Right hindlimb (tissue), 1 donor: ENCODE results near the gene MAST2.
A peak's percentile ranks its signal among the peaks of the same experiment; 100 is the strongest.
"Not testable (repeated sequence)": the region's sequence is repeated elsewhere in the genome, so short reads cannot be mapped to it uniquely, and the experiment has no call there.

Experiments
- DNase-seq: peaks from one replicate; pipeline ENCODE4 v3.0.0-alpha.2; 2018

MAST2 gene

DNA sequence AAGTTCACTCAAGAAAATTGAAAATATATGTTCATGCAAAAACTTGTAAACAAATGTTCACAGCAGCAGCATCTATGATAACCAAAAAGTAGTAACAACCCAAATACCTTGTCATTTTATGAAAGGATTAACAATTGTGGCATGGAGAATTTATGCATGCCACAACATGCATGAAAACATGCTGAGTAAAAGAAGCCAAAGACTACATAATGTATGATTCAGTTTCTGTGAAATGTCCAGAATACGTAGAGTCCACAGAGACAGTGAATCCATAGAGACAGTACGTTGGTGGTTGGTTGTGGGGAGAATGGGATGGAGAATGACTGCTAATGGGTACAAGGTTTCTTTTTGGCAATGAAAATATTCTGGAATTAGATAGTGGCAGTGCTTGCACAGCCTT, 148.7 kb downstream of the MAST2 start:
- no peak for DNase-seq

DNA sequence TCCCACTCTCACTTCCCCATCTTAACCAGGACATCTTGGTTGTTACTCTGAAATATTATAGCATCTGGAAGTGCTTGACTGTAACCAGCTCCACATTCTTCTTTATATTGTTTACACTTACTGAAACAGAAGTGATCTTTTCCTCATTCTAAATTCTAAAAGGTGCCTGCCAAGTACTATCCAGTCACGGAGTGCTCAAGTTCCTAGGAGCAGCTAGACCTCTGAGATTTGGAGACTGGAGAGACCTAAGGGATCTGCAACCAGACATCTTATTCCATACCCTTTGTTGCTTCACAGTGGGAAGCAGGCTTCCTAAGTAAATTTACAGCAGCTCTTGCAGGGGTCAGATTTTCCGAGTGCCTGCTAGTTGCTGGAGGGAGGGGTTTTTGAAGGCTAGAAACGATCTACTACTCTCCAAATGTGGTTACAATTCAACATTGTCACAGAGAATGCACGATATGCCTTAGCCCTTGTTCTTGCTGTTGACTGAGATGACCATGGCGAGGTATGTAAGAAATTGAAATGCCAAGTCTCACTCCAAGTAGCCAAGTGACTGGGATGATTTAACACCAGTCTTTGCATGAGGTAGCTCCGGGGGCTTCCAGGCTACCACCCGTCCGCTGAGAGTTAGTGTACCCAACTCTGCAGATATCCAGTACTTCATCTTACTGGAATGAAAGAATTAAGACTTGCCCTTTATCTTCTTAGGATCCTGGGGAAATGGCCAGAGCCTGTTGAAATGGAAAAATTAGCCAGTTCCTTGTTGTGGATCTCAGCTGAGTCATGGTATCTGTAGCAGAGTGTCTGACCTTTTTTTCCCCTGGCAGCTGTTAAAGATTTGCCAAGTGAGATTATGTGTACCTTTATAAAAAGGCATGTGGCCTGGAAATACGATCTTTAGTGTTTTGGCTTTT, 150.8 kb downstream of the MAST2 start:
- DNase-seq = peak; percentile 30

DNA sequence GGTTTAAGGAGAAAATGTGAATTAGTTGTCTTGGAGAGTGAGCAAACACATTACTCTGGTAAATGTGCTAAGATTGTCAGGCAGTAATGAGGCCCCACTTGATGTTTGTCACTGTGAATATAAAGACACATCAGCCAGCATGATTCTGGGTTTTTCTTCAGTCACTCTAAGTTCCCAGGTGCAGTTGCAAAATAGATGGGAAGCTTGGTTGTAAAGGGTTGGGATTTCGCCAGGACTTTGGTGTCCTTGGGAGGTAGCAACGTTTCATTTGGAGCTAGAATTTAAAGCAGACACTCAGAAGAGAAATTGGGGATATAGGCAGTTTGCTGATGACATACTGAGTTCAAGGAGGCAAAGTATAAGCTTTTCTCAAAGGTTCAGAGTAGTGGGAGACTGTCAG, 154.3 kb downstream of the MAST2 start:
- DNase-seq = no peak

- DNase-seq = no peak
These were observed 154.9 kb downstream of the MAST2 start for GRCh38 chr1:45958317-45958716.

- DNase-seq = no peak
These were observed 157.7 kb downstream of the MAST2 start for GRCh38 chr1:45960930-45961715.

- not testable (repeated sequence) for DNase-seq
These were observed 158.5 kb downstream of the MAST2 start for GRCh38 chr1:45961936-45962335.

GRCh38 chr1:45968941-45969666, 165.7 kb downstream of the MAST2 start:
- no peak for DNase-seq

DNA sequence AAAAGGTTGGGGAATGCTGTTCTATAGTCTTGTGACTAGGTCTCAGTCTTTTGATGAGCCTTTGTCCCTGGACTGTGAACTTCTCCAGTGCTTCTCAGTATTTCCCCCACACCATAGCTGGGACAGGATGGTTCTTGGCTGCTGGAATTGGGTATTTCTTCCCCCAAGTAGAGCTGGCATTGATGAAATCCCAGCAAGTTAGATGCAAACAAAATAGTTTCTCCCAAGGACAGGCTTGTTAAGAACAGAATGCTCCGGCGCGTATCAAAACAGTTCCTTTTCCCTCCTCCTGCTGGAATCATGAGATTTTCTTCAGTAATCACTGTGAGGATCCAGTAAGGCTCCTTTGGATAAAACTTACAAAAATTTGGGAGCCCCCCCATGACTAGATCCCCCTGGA, 166.5 kb downstream of the MAST2 start:
- DNase-seq = no peak

GRCh38 chr1:45971335-45971734, 167.9 kb downstream of the MAST2 start:
- DNase-seq = no peak

DNA sequence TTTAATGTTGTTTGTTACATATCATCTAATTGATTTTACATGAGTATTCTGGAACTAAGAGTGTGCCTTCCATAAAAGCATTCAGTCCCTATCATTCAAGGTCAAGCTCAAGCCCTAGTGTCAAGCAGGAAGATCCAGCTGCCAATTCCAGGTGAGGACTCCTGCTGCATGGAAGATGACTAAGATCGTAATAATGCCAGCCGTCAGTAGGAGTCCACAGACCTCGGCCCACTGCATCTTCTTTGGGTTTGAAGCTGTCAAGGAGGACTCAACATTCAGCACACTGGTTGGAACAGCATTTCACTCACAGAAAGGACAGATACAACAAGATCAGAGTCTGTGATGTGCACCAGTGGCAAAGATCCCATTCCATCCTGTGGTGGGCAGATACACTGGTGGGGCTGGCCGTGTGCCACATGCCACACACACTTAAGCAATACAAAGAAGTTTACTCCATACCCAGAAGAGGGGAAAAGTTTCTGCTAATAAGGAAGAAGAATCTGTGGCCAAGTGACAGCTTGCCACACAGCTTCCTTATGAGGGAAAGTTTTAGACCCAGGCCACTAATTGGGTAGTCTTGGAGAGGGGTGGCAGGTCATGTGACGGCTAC, 168.6 kb downstream of the MAST2 start:
- DNase-seq = no peak

- no peak for DNase-seq
These were observed 169.2 kb downstream of the MAST2 start for GRCh38 chr1:45972621-45973020.

DNA sequence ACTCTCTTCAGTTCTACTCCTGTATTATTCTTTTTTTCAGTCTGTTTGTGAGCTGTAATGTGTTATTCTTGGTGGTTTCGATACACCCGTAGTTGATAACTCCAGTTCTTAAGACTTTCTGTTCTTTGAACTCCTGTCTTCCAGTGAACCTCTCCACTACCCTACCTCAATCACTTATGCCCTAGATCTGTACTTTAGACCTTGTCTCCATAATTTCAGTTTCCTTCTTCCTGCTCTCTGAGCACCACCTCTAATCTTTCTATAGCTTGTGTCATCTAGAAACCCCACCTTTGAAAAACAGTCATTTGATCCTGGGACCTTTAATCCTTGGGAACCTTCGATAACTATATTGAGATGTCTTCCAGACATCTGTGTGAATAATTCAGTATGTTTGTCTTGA, 169.7 kb downstream of the MAST2 start:
- no peak for DNase-seq

DNA sequence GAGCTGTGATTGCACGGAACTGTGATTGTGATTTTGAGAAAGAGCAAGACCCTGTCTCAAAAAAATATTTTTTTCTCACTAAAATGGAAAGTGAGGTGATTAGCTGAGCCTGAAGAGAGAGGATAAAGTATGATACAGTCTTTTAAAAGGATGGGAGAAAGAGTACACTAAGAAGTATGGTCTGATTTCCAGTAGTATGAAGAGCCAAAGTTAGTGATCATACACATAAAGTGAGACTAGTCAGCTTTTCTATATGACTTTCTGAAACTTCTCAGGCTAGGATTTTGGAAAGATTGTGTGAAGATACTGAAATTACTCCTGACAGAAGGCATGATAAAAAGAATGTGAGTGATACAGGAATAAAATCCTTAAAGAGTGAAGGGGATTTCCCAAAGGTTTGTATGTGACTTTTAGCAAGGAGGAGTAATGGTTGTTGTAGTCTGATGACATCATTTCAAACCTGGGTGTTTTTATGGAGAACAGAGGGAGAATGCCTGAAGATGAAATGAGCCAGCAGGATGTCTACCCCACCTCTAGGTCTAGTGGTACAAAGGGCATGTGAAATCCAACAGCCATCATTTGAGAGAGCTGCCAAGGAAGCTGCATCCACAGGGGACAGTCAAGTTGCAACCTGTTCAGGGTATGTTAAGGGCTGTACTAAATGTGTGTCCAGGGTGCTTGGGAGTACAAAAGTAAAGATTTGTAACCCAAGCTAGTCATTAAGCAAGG, 171.3 kb downstream of the MAST2 start:
- DNase-seq = no peak

GRCh38 chr1:45976623-45977022, 173.2 kb downstream of the MAST2 start:
- DNase-seq = no peak

DNA sequence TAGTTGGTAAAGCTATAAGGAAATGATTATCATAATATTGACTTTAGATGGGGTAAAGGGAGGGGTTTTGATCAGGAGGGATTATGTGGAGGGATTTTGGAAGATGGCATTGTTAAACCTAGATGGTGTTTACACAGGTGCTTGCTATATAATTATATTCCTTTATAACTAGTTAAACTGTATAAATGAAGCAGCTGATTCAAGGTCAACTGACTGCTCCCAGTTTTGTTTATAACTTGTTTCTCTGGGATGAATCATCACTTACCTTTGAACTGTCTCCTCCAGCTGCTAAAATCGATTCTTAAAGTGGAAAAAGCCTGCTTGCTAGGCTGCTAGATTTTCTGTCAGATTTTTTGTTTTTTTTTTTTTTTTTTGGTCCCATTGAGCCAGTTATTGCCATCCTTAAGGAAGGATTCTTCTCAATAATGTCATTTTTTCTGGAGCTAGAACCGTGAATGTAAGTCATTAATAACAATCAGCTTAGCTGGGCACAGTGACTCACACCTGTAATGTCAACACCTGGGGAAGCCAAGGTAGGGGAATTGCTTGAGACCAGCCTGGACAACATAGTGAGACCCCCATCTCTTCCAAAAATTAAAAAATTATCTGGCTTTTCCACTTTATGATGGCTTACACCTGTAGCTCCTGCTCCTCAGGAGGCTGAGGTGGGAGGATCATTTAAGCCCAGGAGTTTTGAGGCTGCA, 175.8 kb downstream of the MAST2 start:
- DNase-seq = no peak

DNA sequence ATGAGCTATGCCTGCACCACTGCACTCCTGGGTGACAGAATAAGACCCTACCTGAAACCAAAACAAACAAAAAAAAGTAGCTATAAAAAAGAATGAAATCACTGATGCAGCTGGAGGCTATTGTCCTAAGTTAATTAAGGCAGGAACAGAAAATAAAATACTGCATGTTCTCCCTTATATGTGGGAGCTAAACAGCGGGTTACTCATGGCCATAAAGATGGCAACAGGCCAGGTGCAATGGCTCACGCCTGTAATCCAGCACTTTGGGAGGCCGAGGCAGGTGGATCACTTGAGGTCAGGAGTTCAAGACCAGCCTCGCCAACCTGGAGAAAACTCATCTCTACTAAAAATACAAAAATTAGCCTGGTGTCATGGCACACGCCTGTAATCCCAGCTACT, 176.4 kb downstream of the MAST2 start:
- DNase-seq = no peak

DNA sequence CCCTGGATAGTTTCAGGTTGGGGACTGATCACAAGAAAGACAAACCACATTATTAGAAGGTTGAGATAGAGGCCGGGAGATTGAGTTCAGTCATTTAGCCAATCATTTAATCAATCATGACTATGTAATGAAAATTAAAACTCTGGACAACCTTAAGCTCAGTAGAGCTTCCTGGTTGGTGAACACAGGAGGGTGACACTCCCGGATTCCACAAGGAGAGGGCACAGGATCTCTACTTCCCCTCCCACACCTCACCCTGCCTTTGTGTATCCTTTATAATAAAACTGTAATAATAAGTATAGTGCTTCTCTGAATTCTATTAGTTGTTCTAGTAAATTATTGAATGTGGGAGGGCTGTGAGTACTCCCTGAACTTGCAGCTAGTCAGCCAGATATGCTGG, 178.9 kb downstream of the MAST2 start:
- DNase-seq = no peak

GRCh38 chr1:45983967-45984366, 180.6 kb downstream of the MAST2 start:
- DNase-seq = no peak

DNA sequence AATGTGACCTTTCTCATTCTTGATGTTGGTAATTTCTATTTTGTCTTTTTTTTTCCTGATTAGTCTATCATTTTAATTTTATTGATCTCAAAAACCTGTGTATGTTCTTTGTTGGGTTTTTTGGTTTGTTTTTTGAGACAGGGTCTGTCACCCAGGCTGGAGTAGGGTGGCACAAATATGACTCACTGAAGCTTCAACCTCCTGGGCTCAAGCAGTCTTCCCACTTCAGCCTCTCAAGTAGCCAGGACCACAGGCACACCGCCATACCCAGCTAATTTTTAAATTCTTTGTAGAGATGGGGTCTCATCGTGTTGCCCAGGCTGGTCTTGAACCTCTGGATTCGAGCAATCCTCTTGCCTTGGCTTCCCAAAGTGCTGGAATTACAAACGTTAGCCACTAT, 183.8 kb downstream of the MAST2 start:
- no peak for DNase-seq

DNA sequence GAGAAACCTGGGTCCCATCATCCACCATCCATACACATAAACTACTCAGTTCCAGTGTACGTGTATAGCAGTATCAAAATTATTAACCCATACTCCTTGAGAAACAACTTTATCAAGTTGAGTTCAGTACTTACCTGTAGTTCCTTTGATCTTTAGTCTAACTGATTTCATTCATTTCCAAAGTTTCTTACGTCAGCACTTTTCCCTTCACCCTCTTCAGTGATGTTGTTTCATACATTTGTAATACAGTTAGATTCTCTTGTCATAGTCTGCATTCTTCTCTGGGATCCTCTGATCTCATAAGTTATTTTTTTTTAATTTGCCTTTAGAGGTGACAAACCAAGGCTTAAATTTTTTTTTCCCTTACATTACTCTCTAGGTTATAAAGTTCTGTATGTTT, 185.8 kb downstream of the MAST2 start:
- DNase-seq = no peak

- DNase-seq = no peak
These were observed 191.0 kb downstream of the MAST2 start for GRCh38 chr1:45994423-45994822.

DNA sequence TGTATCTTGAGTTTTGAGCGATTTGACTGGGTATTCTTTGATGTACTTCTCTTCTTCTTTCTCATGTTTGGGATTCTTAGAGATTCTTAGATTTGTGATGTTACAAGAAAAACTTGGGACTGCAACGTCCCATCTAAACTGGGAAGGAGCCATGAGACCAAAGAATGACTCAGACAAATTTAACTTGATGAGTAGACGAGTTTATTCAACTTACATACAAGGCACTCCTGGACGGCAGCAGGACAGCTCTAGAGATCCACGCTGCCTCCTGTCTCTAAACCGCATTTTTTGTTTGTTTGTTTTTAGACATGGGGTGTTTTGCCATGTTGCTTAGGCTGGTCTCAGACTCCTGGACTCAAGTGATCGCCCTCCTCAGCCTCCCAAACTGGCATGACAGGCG, 191.9 kb downstream of the MAST2 start:
- no peak for DNase-seq
